Fibroblast of lung (primary cell): ENCODE data around the gene RNF217.

Experiments used
- EZH2 ChIP-seq: IDR thresholded peaks from 2 replicates; pipeline ENCODE4 v1.5.1; 2012; ENCODE audit warnings: low read length, control low read depth, mild to moderate bottlenecking; ENCODE audit errors: missing control alignments
- TF ChIP-seq, protein P1 (sequence below), 2 donors: IDR thresholded peaks in 1 of 2; conservative IDR thresholded peaks in 1 of 2; 1 replicate in 1 of 2; 2 replicates in 1 of 2; pipeline ENCODE4 v1.5.1; 2011 to 2012; ENCODE audit warnings: low read length in 2 of 2, control low read depth in 1 of 2, inconsistent platforms in 1 of 2, low read depth in 1 of 2, mild to moderate bottlenecking in 1 of 2

DNA sequence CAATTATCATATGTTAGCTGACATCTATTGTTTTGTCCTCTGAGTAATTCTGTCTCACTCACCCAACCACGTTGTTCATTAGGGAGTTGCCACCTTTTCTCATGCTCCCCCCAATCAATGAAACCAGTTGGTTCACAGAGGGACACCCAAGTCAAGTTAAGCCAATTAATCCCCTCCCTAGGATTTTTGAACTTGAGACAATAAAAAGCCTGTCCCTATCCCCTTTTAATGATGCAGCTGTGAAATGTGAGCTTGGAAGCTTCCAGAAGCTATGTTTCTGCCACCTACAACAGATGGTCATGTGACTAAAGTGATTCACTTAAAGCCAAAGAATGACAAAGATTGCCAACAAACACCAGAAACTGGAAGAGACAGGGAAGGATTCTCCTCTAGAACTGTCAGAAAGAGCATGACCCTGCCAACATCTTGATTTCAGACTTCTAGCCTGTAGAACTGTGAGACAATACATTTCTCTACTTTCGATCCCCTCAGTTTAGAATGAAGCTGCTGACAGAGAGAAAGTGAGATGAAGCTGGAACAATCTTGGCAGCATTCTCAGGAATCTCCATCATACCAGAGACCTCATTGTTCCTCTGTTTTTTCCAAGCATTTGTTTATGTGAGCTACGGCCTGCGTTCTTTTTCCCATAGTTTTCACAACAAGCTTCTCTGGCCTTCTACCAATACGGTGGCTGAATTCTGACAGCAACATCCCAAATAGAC lies 133.5 kb downstream of the RNF217 start:
- TF ChIP-seq, protein P1, sequence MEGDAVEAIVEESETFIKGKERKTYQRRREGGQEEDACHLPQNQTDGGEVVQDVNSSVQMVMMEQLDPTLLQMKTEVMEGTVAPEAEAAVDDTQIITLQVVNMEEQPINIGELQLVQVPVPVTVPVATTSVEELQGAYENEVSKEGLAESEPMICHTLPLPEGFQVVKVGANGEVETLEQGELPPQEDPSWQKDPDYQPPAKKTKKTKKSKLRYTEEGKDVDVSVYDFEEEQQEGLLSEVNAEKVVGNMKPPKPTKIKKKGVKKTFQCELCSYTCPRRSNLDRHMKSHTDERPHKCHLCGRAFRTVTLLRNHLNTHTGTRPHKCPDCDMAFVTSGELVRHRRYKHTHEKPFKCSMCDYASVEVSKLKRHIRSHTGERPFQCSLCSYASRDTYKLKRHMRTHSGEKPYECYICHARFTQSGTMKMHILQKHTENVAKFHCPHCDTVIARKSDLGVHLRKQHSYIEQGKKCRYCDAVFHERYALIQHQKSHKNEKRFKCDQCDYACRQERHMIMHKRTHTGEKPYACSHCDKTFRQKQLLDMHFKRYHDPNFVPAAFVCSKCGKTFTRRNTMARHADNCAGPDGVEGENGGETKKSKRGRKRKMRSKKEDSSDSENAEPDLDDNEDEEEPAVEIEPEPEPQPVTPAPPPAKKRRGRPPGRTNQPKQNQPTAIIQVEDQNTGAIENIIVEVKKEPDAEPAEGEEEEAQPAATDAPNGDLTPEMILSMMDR (conservative IDR thresholded peaks at IDR 0.05 in 1 of 2, IDR thresholded peaks at IDR 0.05 in 1 of 2; ENCODE audit: low read depth in 1 of 2, low read length in 2 of 2): no peak
- no peak for TF ChIP-seq EZH2
